ENCODE measurements around the gene KRTCAP2.

DNA sequence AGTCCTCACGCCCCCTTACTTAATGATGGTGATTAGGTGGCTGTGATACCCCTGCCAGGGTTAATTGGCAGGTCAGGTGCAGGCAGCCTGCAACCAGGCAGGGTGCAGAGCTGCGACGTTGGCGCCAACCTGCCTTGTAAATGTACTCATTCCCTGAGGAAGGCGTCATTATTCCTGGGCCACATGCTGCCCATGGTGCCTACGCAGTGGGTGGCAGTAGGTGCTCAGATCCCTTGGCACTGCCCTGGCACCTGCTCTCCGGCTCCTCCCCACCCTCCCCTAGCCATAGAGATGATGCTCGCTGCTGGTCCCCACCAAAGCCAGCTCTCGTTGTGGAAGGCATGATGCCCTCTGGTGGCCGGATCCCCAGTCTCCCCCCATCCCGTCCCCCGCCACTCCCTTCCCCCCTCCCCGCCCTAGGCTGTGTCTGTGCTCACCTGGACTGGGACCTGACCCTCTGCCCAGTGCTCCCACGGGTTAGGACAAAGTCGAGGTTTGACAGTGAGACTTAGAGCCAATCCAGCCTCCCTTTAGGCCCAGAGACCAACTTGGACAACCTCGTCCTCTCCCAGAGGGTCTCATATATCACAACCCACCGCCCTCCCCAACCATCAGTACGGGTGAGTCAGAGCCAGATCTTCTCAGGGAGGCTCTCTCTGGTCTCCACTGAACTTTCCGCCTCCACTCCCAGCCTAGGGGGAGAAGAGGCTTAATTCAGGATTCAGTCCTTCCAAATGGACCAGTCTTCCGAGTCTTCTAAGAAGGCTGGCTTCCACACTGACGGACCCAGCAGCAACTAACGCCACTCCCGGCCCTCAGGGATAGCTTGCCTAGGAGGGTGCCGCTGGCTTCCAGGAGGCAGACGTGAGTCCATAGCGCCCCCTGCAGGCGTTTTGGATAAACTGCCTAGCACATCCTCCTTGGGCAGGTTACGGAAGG, 5.7 kb downstream of the KRTCAP2 start:
- TF ChIP-seq, protein P1, sequence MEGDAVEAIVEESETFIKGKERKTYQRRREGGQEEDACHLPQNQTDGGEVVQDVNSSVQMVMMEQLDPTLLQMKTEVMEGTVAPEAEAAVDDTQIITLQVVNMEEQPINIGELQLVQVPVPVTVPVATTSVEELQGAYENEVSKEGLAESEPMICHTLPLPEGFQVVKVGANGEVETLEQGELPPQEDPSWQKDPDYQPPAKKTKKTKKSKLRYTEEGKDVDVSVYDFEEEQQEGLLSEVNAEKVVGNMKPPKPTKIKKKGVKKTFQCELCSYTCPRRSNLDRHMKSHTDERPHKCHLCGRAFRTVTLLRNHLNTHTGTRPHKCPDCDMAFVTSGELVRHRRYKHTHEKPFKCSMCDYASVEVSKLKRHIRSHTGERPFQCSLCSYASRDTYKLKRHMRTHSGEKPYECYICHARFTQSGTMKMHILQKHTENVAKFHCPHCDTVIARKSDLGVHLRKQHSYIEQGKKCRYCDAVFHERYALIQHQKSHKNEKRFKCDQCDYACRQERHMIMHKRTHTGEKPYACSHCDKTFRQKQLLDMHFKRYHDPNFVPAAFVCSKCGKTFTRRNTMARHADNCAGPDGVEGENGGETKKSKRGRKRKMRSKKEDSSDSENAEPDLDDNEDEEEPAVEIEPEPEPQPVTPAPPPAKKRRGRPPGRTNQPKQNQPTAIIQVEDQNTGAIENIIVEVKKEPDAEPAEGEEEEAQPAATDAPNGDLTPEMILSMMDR (optimal IDR thresholded peaks at IDR 0.05 in 1 of 3, IDR thresholded peaks at IDR 0.05 in 1 of 3, conservative IDR thresholded peaks at IDR 0.05 in 1 of 3; ENCODE audit: extremely low read depth in 1 of 3, insufficient read depth in 2 of 3, low read length in 3 of 3) = peak; percentile 92 to 99 (median 98)
- no peak for TF ChIP-seq EZH2 (IDR thresholded peaks at IDR 0.05; ENCODE audit: low read length)

Data from keratinocyte (primary cell).